GM23338 (cell line): ENCODE results near the gene DNAH9. TPM values are rescaled to one million over a fixed set of nuclear protein-coding genes. Genes with fewer than 3 reads are reported as not detected.

Source experiments
- ATAC-seq: fragments of 200-7000 bp; cut with Tn5 transposase; 3 replicates; pipeline ENCODE4 v1.9.1; 2020
- DNase-seq: peaks from one replicate; pipeline ENCODE4 v3.0.0-alpha.2; 2015; ENCODE audit warnings: low spot score
- H2AFZ ChIP-seq: fragments of 200-600 bp; sonication (generic); 2 replicates; pipeline ENCODE4 v1.8.0; 2016; ENCODE audit warnings: antibody characterized with exemption, mild to moderate bottlenecking, moderate library complexity
- H3F3A ChIP-seq: fragments of 200-600 bp; sonication (generic); replicated peaks from 2 replicates; pipeline ENCODE4 v1.8.0; 2017; ENCODE audit warnings: antibody characterized with exemption, mixed run types, low read depth
- H3K27ac ChIP-seq: fragments of 200-600 bp; sonication (generic); 2 replicates; pipeline ENCODE4 v1.6.1; 2016; ENCODE audit warnings: low read depth
- H3K27me3 ChIP-seq: fragments of 200-600 bp; sonication (generic); 2 replicates; pipeline ENCODE4 v1.8.0; 2016; ENCODE audit warnings: mild to moderate bottlenecking, mixed run types, moderate library complexity; ENCODE audit not compliant: insufficient read depth
- H3K36me3 ChIP-seq: fragments of 200-600 bp; sonication (generic); 2 replicates; pipeline ENCODE4 v1.8.0; 2016; ENCODE audit warnings: mild to moderate bottlenecking; ENCODE audit not compliant: insufficient read depth
- H3K4me1 ChIP-seq: fragments of 200-600 bp; sonication (generic); 2 replicates; pipeline ENCODE4 v1.8.0; 2016; ENCODE audit warnings: mild to moderate bottlenecking, moderate library complexity; ENCODE audit not compliant: insufficient read depth
- H3K4me2 ChIP-seq: fragments of 200-600 bp; sonication (generic); 2 replicates; pipeline ENCODE4 v1.7.1; 2017; ENCODE audit warnings: mixed run types
- H3K4me3 ChIP-seq: fragments of 200-600 bp; sonication (generic); 2 replicates; pipeline ENCODE4 v1.6.1; 2016; ENCODE audit warnings: mixed run types
- H3K79me2 ChIP-seq: fragments of 200-600 bp; sonication (generic); replicated peaks from 2 replicates; pipeline ENCODE4 v1.8.0; 2017; ENCODE audit warnings: mild to moderate bottlenecking; ENCODE audit not compliant: insufficient read depth
- H3K9me2 ChIP-seq: fragments of 200-600 bp; sonication (generic); 2 replicates; pipeline ENCODE4 v1.8.0; 2017; ENCODE audit not compliant: insufficient read depth
- H4K20me1 ChIP-seq: fragments of 200-600 bp; sonication (generic); replicated peaks from 2 replicates; pipeline ENCODE4 v1.8.0; 2017; ENCODE audit warnings: mild to moderate bottlenecking; ENCODE audit not compliant: insufficient read depth
- H3K27ac Mint-ChIP-seq: 2 replicates; pipeline ENCODE4 v1.8.0; 2020; ENCODE audit warnings: inconsistent platforms, mild to moderate bottlenecking, moderate library complexity, mixed read lengths
- H3K27me3 Mint-ChIP-seq: 3 replicates; pipeline ENCODE4 v1.8.0; 2022; ENCODE audit warnings: low read depth, mild to moderate bottlenecking, moderate library complexity, mixed read lengths, inconsistent platforms; ENCODE audit not compliant: insufficient read depth, poor library complexity
- H3K36me3 Mint-ChIP-seq: 3 replicates; pipeline ENCODE4 v1.8.0; 2021; ENCODE audit warnings: low read depth, mild to moderate bottlenecking, inconsistent platforms, moderate library complexity, mixed read lengths
- H3K4me1 Mint-ChIP-seq: 3 replicates; pipeline ENCODE4 v1.8.0; 2020; ENCODE audit warnings: mild to moderate bottlenecking, inconsistent platforms, mixed read lengths
- H3K4me3 Mint-ChIP-seq: 3 replicates; pipeline ENCODE4 v1.8.0; 2021; ENCODE audit warnings: moderate library complexity, mild to moderate bottlenecking, inconsistent platforms, mixed read lengths
- H3K9me3 Mint-ChIP-seq: 3 replicates; pipeline ENCODE4 v1.8.0; 2020; ENCODE audit warnings: moderate library complexity, mild to moderate bottlenecking, inconsistent platforms, mixed read lengths
- CREB1 ChIP-seq: fragments of 250-450 bp; sonication (Bioruptor Pico); IDR thresholded peaks from 2 replicates; pipeline ENCODE4 v1.5.0; 2020; ENCODE audit warnings: low read depth, mild to moderate bottlenecking, moderate library complexity
- CTCF ChIP-seq, 2 experiments: fragments of 200-600 bp in 1 of 2; sonication (generic) in 1 of 2; conservative IDR thresholded peaks; 2 replicates each; pipeline versions ENCODE4 v1.5.1 to v1.6.1; 2016 to 2017; ENCODE audit warnings: antibody characterized with exemption in 2 of 2, low read depth in 2 of 2, mild to moderate bottlenecking in 2 of 2, moderate library complexity in 1 of 2
- ETS1 ChIP-seq: IDR thresholded peaks from 2 replicates; pipeline ENCODE4 v1.6.1; 2016; ENCODE audit warnings: antibody characterized with exemption
- EZH2 ChIP-seq: fragments of 200-600 bp; sonication (generic); IDR thresholded peaks from one replicate; pipeline ENCODE4 v1.8.0; 2017; ENCODE audit warnings: antibody characterized with exemption, mild to moderate bottlenecking, low read depth; ENCODE audit not compliant: unreplicated experiment
- EZH2phosphoT487 ChIP-seq: fragments of 200-600 bp; sonication (generic); IDR thresholded peaks from one replicate; pipeline ENCODE4 v1.8.1; 2018; ENCODE audit warnings: antibody characterized with exemption; ENCODE audit not compliant: unreplicated experiment
- JUNB ChIP-seq: IDR thresholded peaks from one replicate; pipeline ENCODE4 v1.6.1; 2016; ENCODE audit warnings: antibody characterized with exemption; ENCODE audit not compliant: unreplicated experiment
- NANOG ChIP-seq: IDR thresholded peaks from 2 replicates; pipeline ENCODE4 v1.6.1; 2016; ENCODE audit warnings: antibody characterized with exemption, borderline replicate concordance
- POLR2AphosphoS5 ChIP-seq: IDR thresholded peaks from 2 replicates; pipeline ENCODE4 v1.6.1; 2016; ENCODE audit warnings: antibody characterized with exemption, low read depth
- STAT1 ChIP-seq: IDR thresholded peaks from one replicate; pipeline ENCODE4 v1.6.1; 2016; ENCODE audit warnings: antibody characterized with exemption; ENCODE audit not compliant: unreplicated experiment
- ZNF114 ChIP-seq: fragments of 250-450 bp; sonication (Bioruptor Pico); IDR thresholded peaks from 2 replicates; pipeline ENCODE4 v1.5.0; 2020; ENCODE audit warnings: mild to moderate bottlenecking, moderate library complexity
- polyA plus RNA-seq: library from polyadenylated mRNA; unstranded; fragments of >200 nt; fragmentation: Nextera tagmentation; extraction: Ambion mirVana; gene quantifications from 2 replicates; pipeline ENCODE4 v1.2.1, GENCODE V29; 2016
- total RNA-seq: library from RNA; depleted of rRNA; stranded (reverse); fragments of >200 nt; shearing (Covaris generic); gene quantifications from 2 replicates; pipeline ENCODE4 v1.2.3, GENCODE V29; 2014
- TF ChIP-seq, protein P1 (sequence below): IDR thresholded peaks from one replicate; pipeline ENCODE4 v1.6.1; 2018; ENCODE audit warnings: antibody characterized with exemption; ENCODE audit not compliant: unreplicated experiment
- TF ChIP-seq, protein P2 (sequence below): fragments of 250-450 bp; sonication (Bioruptor Pico); IDR thresholded peaks from 2 replicates; pipeline ENCODE4 v1.5.0; 2020; ENCODE audit warnings: mild to moderate bottlenecking, moderate library complexity

The DNAH9 gene
- total and polyA plus RNA-seq, 2 experiments from 2014 or later: not detected

- TF ChIP-seq, protein P1, sequence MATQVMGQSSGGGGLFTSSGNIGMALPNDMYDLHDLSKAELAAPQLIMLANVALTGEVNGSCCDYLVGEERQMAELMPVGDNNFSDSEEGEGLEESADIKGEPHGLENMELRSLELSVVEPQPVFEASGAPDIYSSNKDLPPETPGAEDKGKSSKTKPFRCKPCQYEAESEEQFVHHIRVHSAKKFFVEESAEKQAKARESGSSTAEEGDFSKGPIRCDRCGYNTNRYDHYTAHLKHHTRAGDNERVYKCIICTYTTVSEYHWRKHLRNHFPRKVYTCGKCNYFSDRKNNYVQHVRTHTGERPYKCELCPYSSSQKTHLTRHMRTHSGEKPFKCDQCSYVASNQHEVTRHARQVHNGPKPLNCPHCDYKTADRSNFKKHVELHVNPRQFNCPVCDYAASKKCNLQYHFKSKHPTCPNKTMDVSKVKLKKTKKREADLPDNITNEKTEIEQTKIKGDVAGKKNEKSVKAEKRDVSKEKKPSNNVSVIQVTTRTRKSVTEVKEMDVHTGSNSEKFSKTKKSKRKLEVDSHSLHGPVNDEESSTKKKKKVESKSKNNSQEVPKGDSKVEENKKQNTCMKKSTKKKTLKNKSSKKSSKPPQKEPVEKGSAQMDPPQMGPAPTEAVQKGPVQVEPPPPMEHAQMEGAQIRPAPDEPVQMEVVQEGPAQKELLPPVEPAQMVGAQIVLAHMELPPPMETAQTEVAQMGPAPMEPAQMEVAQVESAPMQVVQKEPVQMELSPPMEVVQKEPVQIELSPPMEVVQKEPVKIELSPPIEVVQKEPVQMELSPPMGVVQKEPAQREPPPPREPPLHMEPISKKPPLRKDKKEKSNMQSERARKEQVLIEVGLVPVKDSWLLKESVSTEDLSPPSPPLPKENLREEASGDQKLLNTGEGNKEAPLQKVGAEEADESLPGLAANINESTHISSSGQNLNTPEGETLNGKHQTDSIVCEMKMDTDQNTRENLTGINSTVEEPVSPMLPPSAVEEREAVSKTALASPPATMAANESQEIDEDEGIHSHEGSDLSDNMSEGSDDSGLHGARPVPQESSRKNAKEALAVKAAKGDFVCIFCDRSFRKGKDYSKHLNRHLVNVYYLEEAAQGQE: no peak
- TF ChIP-seq POLR2AphosphoS5 (no peak), STAT1 (no peak), NANOG (no peak)
These were observed 30.6 kb downstream of the DNAH9 start (continued) for GRCh38 chr17:11628831-11629230.

- DNase-seq (no peak), ATAC-seq (no peak)
- Histone ChIP-seq H4K20me1 (no peaks in the 10 kb centered on the region), H3K27me3 (no peaks in the 10 kb centered on the region), H3K4me3 (no peak overlapping the region), H3F3A (no peaks in the 10 kb centered on the region), H3K79me2 (no peaks in the 10 kb centered on the region), H3K4me2 (no peak overlapping the region), H3K36me3 (peaks cover 7% of the 10 kb centered on the region; the same call in 1 of the 2 replicates), H2AFZ (no peak overlapping the region), H3K4me1 (no peaks in the 10 kb centered on the region), H3K9me2 (no peaks in the 10 kb centered on the region), H3K27ac (no peak overlapping the region)
- Mint-ChIP-seq H3K4me1 (no peaks in the 10 kb centered on the region), H3K36me3 (peaks cover 53% of the 10 kb centered on the region), H3K27me3 (no peaks in the 10 kb centered on the region), H3K27ac (no peak overlapping the region), H3K4me3 (no peak overlapping the region), H3K9me3 (peaks cover 97% of the 10 kb centered on the region)
- TF ChIP-seq ZNF114 (CRISPR knock-in tag) (no peak), STAT1 (no peak), ETS1 (no peak), EZH2 (no peak), POLR2AphosphoS5 (no peak), EZH2phosphoT487 (no peak), NANOG (no peak), CTCF (conservative IDR thresholded peaks at IDR 0.05; ENCODE audit: low read depth in 2 of 2) (no peak), CREB1 (no peak), JUNB (no peak)
- TF ChIP-seq, protein P2, sequence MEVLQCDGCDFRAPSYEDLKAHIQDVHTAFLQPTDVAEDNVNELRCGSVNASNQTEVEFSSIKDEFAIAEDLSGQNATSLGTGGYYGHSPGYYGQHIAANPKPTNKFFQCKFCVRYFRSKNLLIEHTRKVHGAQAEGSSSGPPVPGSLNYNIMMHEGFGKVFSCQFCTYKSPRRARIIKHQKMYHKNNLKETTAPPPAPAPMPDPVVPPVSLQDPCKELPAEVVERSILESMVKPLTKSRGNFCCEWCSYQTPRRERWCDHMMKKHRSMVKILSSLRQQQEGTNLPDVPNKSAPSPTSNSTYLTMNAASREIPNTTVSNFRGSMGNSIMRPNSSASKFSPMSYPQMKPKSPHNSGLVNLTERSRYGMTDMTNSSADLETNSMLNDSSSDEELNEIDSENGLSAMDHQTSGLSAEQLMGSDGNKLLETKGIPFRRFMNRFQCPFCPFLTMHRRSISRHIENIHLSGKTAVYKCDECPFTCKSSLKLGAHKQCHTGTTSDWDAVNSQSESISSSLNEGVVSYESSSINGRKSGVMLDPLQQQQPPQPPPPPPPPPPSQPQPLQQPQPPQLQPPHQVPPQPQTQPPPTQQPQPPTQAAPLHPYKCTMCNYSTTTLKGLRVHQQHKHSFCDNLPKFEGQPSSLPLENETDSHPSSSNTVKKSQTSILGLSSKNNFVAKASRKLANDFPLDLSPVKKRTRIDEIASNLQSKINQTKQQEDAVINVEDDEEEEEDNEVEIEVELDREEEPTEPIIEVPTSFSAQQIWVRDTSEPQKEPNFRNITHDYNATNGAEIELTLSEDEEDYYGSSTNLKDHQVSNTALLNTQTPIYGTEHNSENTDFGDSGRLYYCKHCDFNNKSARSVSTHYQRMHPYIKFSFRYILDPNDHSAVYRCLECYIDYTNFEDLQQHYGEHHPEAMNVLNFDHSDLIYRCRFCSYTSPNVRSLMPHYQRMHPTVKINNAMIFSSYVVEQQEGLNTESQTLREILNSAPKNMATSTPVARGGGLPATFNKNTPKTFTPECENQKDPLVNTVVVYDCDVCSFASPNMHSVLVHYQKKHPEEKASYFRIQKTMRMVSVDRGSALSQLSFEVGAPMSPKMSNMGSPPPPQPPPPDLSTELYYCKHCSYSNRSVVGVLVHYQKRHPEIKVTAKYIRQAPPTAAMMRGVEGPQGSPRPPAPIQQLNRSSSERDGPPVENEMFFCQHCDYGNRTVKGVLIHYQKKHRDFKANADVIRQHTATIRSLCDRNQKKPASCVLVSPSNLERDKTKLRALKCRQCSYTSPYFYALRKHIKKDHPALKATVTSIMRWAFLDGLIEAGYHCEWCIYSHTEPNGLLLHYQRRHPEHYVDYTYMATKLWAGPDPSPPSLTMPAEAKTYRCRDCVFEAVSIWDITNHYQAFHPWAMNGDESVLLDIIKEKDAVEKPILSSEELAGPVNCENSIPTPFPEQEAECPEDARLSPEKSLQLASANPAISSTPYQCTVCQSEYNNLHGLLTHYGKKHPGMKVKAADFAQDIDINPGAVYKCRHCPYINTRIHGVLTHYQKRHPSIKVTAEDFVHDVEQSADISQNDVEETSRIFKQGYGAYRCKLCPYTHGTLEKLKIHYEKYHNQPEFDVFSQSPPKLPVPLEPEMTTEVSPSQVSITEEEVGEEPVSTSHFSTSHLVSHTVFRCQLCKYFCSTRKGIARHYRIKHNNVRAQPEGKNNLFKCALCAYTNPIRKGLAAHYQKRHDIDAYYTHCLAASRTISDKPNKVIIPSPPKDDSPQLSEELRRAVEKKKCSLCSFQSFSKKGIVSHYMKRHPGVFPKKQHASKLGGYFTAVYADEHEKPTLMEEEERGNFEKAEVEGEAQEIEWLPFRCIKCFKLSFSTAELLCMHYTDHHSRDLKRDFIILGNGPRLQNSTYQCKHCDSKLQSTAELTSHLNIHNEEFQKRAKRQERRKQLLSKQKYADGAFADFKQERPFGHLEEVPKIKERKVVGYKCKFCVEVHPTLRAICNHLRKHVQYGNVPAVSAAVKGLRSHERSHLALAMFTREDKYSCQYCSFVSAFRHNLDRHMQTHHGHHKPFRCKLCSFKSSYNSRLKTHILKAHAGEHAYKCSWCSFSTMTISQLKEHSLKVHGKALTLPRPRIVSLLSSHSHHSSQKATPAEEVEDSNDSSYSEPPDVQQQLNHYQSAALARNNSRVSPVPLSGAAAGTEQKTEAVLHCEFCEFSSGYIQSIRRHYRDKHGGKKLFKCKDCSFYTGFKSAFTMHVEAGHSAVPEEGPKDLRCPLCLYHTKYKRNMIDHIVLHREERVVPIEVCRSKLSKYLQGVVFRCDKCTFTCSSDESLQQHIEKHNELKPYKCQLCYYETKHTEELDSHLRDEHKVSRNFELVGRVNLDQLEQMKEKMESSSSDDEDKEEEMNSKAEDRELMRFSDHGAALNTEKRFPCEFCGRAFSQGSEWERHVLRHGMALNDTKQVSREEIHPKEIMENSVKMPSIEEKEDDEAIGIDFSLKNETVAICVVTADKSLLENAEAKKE: no peak
These were observed 38.5 kb downstream of the DNAH9 start for GRCh38 chr17:11636771-11637170.
